Right lobe of liver (tissue), 6 donors: Measurements from ENCODE around the gene FAM9A. TPM values are rescaled to one million over a fixed set of nuclear protein-coding genes. Genes with fewer than 3 reads are reported as not detected.
"Not testable (repeated sequence)": the region's sequence is repeated elsewhere in the genome, so short reads cannot be mapped to it uniquely, and the experiment has no call there.

ENCODE experiments used
- ATAC-seq, 4 donors: fragments of 200-7000 bp; cut with Tn5 transposase; one replicate each; pipeline ENCODE4 v1.9.1; 2020; ENCODE audit warnings: mild to moderate bottlenecking in 4 of 4, moderate library complexity in 4 of 4
- DNase-seq, 3 donors: peaks; one replicate each; pipeline ENCODE4 v3.0.0-alpha.2; 2020
- H3K27ac ChIP-seq, 3 donors: fragments of 200-600 bp; one replicate each; pipeline ENCODE4 v1.8.0; 2022
- H3K27me3 ChIP-seq, 2 donors: fragments of 200-600 bp; one replicate each; pipeline ENCODE4 v1.8.0; 2022
- H3K36me3 ChIP-seq, 4 donors: fragments of 200-600 bp; sonication (generic) in 1 of 4; one replicate each; pipeline versions ENCODE4 v1.5.1 to v1.8.0; 2017 to 2022; ENCODE audit warnings: control low read depth in 1 of 4
- H3K4me1 ChIP-seq, 4 donors: fragments of 200-600 bp; sonication (generic) in 1 of 4; one replicate each; pipeline versions ENCODE4 v1.5.1 to v1.8.0; 2017 to 2022; ENCODE audit warnings: control low read depth in 1 of 4
- H3K4me3 ChIP-seq, 3 donors: fragments of 200-600 bp; one replicate each; pipeline ENCODE4 v1.8.0; 2022
- H3K9me3 ChIP-seq, 4 donors: fragments of 200-600 bp; sonication (generic) in 1 of 4; one replicate each; pipeline versions ENCODE4 v1.5.1 to v1.8.0; 2017 to 2022; ENCODE audit warnings: control low read depth in 1 of 4
- POLR2A ChIP-seq: fragments of 450-650 bp; IDR thresholded peaks from one replicate; pipeline ENCODE4 v1.6.1; 2017; ENCODE audit warnings: antibody characterized with exemption, mild to moderate bottlenecking
- WGBS: methylation state at CpG from one replicate; pipeline ENCODE4 v1.1.6; 2018; ENCODE audit warnings: low coverage, low lambda C conversion rate; ENCODE audit not compliant: insufficient coverage; ENCODE audit errors: missing lambda C conversion rate; 5-methylcytosine and 5-hydroxymethylcytosine counted together
- intact Hi-C, 2 donors: fragments of 100-400 bp; cut with DNase I; formaldehyde crosslinking; loops; one replicate each; pipeline versions ENCODE4 v1.11.2 to v1.14.1; 2022
- total RNA-seq, 6 experiments: library from RNA; depleted of rRNA in 2 of 6; stranded (reverse); fragments of >200 nt in 2 of 6; fragmentation: NEBNext Ultra II Directional in 3 of 6; extraction: Animal tissue kit (Norgen Biotek cat#: 25700) in 3 of 6; gene quantifications; one replicate each; pipeline versions ENCODE4 v1.1.0 to v1.2.4, GENCODE V29; 2016 to 2023
- TF ChIP-seq, protein P1 (sequence below), 4 donors: fragments of 200-600 bp in 3 of 4; fragments of 450-650 bp in 1 of 4; IDR thresholded peaks; one replicate each; pipeline versions ENCODE4 v1.5.1 to v1.8.0; 2016 to 2022; ENCODE audit warnings: antibody characterized with exemption in 4 of 4, mild to moderate bottlenecking in 2 of 4
- donor health status: DM: no; HTN: yes; CAD: no.
- donor health status: DM: no; HTN: no; CAD: no.
- donor health status: DM: no; HTN: no; CAD: no.
- donor health status: DM: no; HTN: yes; CAD: no.
- donor health status: DM: no; HTN: yes; CAD: no.

The FAM9A gene
- total RNA-seq, 6 experiments from 2014 or later = 0.33 TPM; not detected in 5

DNA sequence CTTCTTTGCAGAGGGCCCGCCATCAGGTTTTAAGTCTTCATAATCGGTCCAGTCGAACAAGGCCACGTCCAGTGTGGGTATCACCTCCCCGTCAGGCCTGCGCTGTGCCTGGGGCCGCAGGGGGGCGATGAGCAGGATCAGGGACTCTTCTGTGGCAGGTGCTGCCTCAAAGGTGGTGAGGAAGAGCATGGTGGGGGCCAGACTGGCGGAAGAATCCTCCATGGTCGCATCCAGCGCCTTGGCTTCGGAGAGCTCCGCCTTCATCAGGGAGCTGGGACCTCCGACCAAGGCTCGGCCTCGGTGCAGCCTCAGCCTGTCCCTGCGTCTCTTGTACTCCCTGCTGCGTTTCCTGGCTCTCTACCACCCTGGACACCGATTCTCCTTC is 17.5 kb downstream of the FAM9A start:
- no peak for TF ChIP-seq POLR2A
- TF ChIP-seq, protein P1, sequence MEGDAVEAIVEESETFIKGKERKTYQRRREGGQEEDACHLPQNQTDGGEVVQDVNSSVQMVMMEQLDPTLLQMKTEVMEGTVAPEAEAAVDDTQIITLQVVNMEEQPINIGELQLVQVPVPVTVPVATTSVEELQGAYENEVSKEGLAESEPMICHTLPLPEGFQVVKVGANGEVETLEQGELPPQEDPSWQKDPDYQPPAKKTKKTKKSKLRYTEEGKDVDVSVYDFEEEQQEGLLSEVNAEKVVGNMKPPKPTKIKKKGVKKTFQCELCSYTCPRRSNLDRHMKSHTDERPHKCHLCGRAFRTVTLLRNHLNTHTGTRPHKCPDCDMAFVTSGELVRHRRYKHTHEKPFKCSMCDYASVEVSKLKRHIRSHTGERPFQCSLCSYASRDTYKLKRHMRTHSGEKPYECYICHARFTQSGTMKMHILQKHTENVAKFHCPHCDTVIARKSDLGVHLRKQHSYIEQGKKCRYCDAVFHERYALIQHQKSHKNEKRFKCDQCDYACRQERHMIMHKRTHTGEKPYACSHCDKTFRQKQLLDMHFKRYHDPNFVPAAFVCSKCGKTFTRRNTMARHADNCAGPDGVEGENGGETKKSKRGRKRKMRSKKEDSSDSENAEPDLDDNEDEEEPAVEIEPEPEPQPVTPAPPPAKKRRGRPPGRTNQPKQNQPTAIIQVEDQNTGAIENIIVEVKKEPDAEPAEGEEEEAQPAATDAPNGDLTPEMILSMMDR (IDR thresholded peaks at IDR 0.05) = no peak
- intact Hi-C loops = no loop called here
- no peak overlapping the region for H3K27ac ChIP-seq
- H3K4me1 ChIP-seq = no peaks in the 10 kb centered on the region
- 72% methylated on average over 8 of the region's 19 CpGs for WGBS
- H3K36me3 ChIP-seq = no peaks in the 10 kb centered on the region
- H3K4me3 ChIP-seq = no peak overlapping the region
- DNase-seq (no peak), ATAC-seq (no peak)
- H3K9me3 ChIP-seq = no peaks in the 10 kb centered on the region
- H3K27me3 ChIP-seq = no peaks in the 10 kb centered on the region

DNA sequence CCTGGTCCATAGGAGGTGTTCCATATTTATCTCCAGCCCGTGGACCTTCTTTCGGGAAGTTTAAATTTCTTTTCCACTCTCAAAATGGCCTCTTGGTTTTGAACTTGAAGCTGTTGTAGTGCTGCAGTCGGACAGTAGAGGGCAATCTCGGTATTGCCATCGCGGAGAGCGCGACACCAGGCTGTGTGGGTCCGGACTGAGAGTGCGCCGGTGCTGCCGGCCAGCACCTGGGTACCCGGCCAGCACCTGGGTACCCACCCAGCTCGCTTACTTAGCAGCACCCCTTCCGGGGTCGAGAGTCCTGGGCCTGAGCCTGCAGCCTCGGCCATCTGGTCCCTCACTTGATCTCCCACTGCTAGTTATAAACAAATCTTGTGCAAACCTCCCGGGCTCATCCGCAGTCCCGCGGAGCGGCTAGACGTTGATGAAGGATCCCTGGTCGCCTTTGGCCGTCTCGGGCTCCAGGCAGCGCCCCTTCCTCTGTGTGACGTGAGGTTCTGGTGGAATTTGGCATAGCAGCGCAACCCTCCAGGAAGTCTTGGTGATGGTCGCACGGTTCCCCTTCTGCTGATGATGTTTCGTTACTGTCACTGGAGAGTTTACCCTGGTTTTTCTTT is 18.0 kb downstream of the FAM9A start:
- TF ChIP-seq, protein P1 (IDR thresholded peaks at IDR 0.05) = peak in 3 of 4 donors; percentile 28 to 48 (median 39)
- no peak for TF ChIP-seq POLR2A
- ATAC-seq = peak in 2 of 4 donors; percentile 52 to 69
- Histone ChIP-seq H3K4me1 (no peaks in the 10 kb centered on the region), H3K36me3 (no peaks in the 10 kb centered on the region), H3K4me3 (no peak overlapping the region), H3K9me3 (no peaks in the 10 kb centered on the region), H3K27me3 (no peaks in the 10 kb centered on the region), H3K27ac (no peak overlapping the region)
- DNase-seq = no peak
- 50% methylated on average over 12 of the region's 32 CpGs for WGBS
- intact Hi-C loops = no loop called here

DNA sequence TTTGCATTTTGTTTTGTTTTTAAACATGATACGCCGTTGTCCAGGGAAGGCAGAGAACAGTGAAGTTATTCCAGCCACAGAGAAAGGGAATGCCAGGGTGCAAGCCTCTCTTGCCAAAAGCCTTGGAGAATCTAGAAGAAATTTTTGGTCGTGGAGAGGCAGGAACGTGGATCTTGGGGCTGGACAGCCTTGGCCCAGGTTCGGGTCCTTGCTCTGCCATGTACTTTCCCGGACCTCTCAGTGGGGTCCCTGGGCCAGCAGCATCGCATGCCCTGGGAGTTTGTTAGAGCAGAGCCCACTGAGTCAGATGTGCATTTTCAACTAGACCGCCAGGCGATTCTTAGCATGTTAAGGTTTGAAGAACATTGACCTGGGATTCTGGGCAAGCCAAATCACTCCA is 18.6 kb downstream of the FAM9A start:
- H3K36me3 ChIP-seq = no peaks in the 10 kb centered on the region
- H3K27me3 ChIP-seq = no peaks in the 10 kb centered on the region
- H3K4me1 ChIP-seq = no peaks in the 10 kb centered on the region
- DNase-seq = no peak
- no peak for ATAC-seq
- TF ChIP-seq, protein P1 (IDR thresholded peaks at IDR 0.05) = no peak
- TF ChIP-seq POLR2A = no peak
- intact Hi-C loops = no loop called here
- no peaks in the 10 kb centered on the region for H3K9me3 ChIP-seq
- WGBS = 61% methylated on average over 7 of the region's 9 CpGs
- no peak overlapping the region for H3K27ac ChIP-seq
- H3K4me3 ChIP-seq = no peak overlapping the region

DNA sequence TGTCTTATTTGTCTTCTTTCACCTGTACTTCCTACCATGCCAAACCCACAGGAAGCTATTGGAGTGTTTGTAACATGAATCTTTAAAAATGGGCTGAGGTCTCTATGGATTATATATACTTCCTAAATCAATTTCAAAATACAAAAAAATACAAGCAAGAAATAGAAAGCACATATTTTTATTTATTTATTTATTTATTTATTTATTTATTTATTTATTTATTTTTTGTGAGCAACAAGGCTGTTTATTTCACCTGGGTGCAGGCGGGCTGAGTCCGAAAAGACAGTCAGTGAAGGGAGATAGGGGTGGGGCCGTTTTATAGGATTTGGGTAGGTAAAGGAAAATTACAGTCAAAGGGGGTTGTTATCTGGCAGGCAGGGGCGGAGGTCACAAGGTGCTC is 19.3 kb downstream of the FAM9A start:
- H3K36me3 ChIP-seq, H3K9me3 ChIP-seq, H3K27me3 ChIP-seq, H3K4me1 ChIP-seq, intact Hi-C loops, H3K27ac ChIP-seq, H3K4me3 ChIP-seq, ATAC-seq, DNase-seq: not testable (repeated sequence)
- 47% methylated on average over 4 of the region's 4 CpGs for WGBS

- no peaks in the 10 kb centered on the region for H3K9me3 ChIP-seq
- intact Hi-C loops = no loop called here
- WGBS = 47% methylated on average over 3 of the region's 5 CpGs
- H3K36me3 ChIP-seq = no peaks in the 10 kb centered on the region
- H3K4me3 ChIP-seq = no peak overlapping the region
- DNase-seq = no peak
- peaks cover 0 to 9% of the 10 kb centered on the region in 2 donors for H3K27me3 ChIP-seq
- no peak for ATAC-seq
- H3K4me1 ChIP-seq = no peaks in the 10 kb centered on the region
- TF ChIP-seq, protein P1 (IDR thresholded peaks at IDR 0.05) = no peak
- no peak overlapping the region for H3K27ac ChIP-seq
Observed at GRCh38 chrX:8773117-8773516, 28.1 kb downstream of the FAM9A start.
